ENCODE data around the gene NCAM2. TPM values are rescaled to one million over a fixed set of nuclear protein-coding genes. Genes with fewer than 3 reads are reported as not detected.
"Not testable (repeated sequence)": the region's sequence is repeated elsewhere in the genome, so short reads cannot be mapped to it uniquely, and the experiment has no call there.

The NCAM2 gene
- total RNA-seq, 1 experiment from 2014 or later: not detected

- DNase-seq (ENCODE audit: low read depth, low spot score): no peak
- CTCF ChIA-PET: no interaction called here
- POLR2A ChIA-PET: no interaction called here
- Histone ChIP-seq H3K9me2 (ENCODE audit: insufficient read depth) (no peaks in the 10 kb centered on the region), H3K36me3 (ENCODE audit: control insufficient read depth in 1 of 2, insufficient read depth in 2 of 2, low read length in 2 of 2) (no peaks in the 10 kb centered on the region), H3K4me2 (ENCODE audit: low read length) (no peak overlapping the region), H3K4me3 (replicated peaks in 1 of 2; ENCODE audit: low read depth in 1 of 2, low read length in 2 of 2) (no peak overlapping the region), H3K9ac (ENCODE audit: low read length) (no peak overlapping the region), H3K4me1 (ENCODE audit: control insufficient read depth in 1 of 2, insufficient read depth in 2 of 2, low read length in 2 of 2) (no peaks in the 10 kb centered on the region), H3K9me3 (ENCODE audit: control insufficient read depth in 1 of 2, insufficient read depth in 1 of 2, low read depth in 1 of 2, low read length in 2 of 2) (peaks cover 5 to 11% of the 10 kb centered on the region in 2 experiments; a peak in 2 of 4 replicates), H4K20me1 (ENCODE audit: insufficient read depth) (no peaks in the 10 kb centered on the region), H3K27me3 (ENCODE audit: insufficient read depth, low read length) (no peaks in the 10 kb centered on the region), H2AFZ (ENCODE audit: low read depth, low read length, poor library complexity, severe bottlenecking) (no peak overlapping the region), H3K79me2 (ENCODE audit: insufficient read depth, low read length) (no peaks in the 10 kb centered on the region), H3K27ac (ENCODE audit: low read depth, low read length) (no peak overlapping the region)
- RAD21 ChIA-PET (ENCODE audit: low non-redundant PET in 1 of 2, low total read pairs in 2 of 2, uncharacterized antibody in 2 of 2, unreplicated experiment in 2 of 2): no interaction called here
- intact Hi-C loops (cut with micrococcal nuclease): no loop called here
- TF ChIP-seq EGR1 (IDR thresholded peaks at IDR 0.05; ENCODE audit: low read depth) (no peak), EZH2 (IDR thresholded peaks at IDR 0.05) (no peak)
- ATAC-seq: no peak
- no TSS peak for BruUV-seq (replicated peaks)
Observed at GRCh38 chr21:21148009-21148408, 149.8 kb downstream of the NCAM2 start.

- RAD21 ChIA-PET (ENCODE audit: low non-redundant PET in 1 of 2, low total read pairs in 2 of 2, uncharacterized antibody in 2 of 2, unreplicated experiment in 2 of 2): no interaction called here
- no peak overlapping the region for H3K9ac ChIP-seq (ENCODE audit: low read length)
- no peaks in the 10 kb centered on the region for H3K27me3 ChIP-seq (ENCODE audit: insufficient read depth, low read length)
- H3K79me2 ChIP-seq (ENCODE audit: insufficient read depth, low read length): no peaks in the 10 kb centered on the region
- TF ChIP-seq ELF1 (IDR thresholded peaks at IDR 0.05; ENCODE audit: borderline replicate concordance, low read depth): no peak
- no peak for TF ChIP-seq EZH2 (IDR thresholded peaks at IDR 0.05)
- TF ChIP-seq CBX3 (IDR thresholded peaks at IDR 0.05; ENCODE audit: low read depth): no peak
- TF ChIP-seq, protein P1, sequence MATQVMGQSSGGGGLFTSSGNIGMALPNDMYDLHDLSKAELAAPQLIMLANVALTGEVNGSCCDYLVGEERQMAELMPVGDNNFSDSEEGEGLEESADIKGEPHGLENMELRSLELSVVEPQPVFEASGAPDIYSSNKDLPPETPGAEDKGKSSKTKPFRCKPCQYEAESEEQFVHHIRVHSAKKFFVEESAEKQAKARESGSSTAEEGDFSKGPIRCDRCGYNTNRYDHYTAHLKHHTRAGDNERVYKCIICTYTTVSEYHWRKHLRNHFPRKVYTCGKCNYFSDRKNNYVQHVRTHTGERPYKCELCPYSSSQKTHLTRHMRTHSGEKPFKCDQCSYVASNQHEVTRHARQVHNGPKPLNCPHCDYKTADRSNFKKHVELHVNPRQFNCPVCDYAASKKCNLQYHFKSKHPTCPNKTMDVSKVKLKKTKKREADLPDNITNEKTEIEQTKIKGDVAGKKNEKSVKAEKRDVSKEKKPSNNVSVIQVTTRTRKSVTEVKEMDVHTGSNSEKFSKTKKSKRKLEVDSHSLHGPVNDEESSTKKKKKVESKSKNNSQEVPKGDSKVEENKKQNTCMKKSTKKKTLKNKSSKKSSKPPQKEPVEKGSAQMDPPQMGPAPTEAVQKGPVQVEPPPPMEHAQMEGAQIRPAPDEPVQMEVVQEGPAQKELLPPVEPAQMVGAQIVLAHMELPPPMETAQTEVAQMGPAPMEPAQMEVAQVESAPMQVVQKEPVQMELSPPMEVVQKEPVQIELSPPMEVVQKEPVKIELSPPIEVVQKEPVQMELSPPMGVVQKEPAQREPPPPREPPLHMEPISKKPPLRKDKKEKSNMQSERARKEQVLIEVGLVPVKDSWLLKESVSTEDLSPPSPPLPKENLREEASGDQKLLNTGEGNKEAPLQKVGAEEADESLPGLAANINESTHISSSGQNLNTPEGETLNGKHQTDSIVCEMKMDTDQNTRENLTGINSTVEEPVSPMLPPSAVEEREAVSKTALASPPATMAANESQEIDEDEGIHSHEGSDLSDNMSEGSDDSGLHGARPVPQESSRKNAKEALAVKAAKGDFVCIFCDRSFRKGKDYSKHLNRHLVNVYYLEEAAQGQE (IDR thresholded peaks at IDR 0.05; ENCODE audit: low read depth): no peak
- POLR2A ChIA-PET: no interaction called here
- H3K9me2 ChIP-seq (ENCODE audit: insufficient read depth): no peaks in the 10 kb centered on the region
- H3K4me2 ChIP-seq (ENCODE audit: low read length): no peak overlapping the region
- no TSS peak for BruUV-seq (replicated peaks)
- no peaks in the 10 kb centered on the region for H4K20me1 ChIP-seq (ENCODE audit: insufficient read depth)
- H3K9me3 ChIP-seq (ENCODE audit: control insufficient read depth in 1 of 2, insufficient read depth in 1 of 2, low read depth in 1 of 2, low read length in 2 of 2): peaks cover 7 to 11% of the 10 kb centered on the region in 2 experiments; a peak in 2 of 4 replicates
- ATAC-seq (no peak), DNase-seq (ENCODE audit: low read depth, low spot score) (no peak)
- H3K36me3 ChIP-seq (ENCODE audit: control insufficient read depth in 1 of 2, insufficient read depth in 2 of 2, low read length in 2 of 2): no peaks in the 10 kb centered on the region
- H3K27ac ChIP-seq (ENCODE audit: low read depth, low read length): no peak overlapping the region
- H2AFZ ChIP-seq (ENCODE audit: low read depth, low read length, poor library complexity, severe bottlenecking): no peak overlapping the region
- CTCF ChIA-PET: no interaction called here
- no peak overlapping the region for H3K4me3 ChIP-seq (replicated peaks in 1 of 2; ENCODE audit: low read depth in 1 of 2, low read length in 2 of 2)
- H3K4me1 ChIP-seq (ENCODE audit: control insufficient read depth in 1 of 2, insufficient read depth in 2 of 2, low read length in 2 of 2): no peaks in the 10 kb centered on the region
- intact Hi-C loops (cut with micrococcal nuclease): no loop called here
Observed at GRCh38 chr21:21148514-21148913, 150.3 kb downstream of the NCAM2 start.

DNA sequence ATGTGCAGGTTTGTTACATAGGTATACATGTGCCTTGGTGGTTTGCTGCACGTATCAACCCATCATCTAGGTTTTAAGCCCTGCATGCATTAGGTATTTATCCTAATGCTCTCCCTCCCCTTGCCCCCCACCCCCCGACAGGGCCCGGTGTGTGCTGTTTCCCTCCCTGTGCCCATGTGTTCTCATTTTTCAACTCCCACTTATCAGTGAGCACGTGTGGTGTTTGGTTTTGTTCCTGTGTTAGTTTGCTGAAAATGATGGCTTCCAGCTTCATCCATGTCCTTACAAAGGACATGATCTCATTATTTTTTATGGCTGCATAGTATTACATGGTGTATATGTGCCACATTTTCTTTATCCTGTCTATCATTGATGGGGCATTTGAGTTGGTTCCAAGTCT lies 151.2 kb downstream of the NCAM2 start:
- POLR2A ChIA-PET; H4K20me1 ChIP-seq (ENCODE audit: insufficient read depth); BruUV-seq (replicated peaks); H3K4me3 ChIP-seq (replicated peaks in 1 of 2; ENCODE audit: low read depth in 1 of 2, low read length in 2 of 2); H3K4me1 ChIP-seq (ENCODE audit: control insufficient read depth in 1 of 2, insufficient read depth in 2 of 2, low read length in 2 of 2); H3K9me2 ChIP-seq (ENCODE audit: insufficient read depth); H3K4me2 ChIP-seq (ENCODE audit: low read length); H3K79me2 ChIP-seq (ENCODE audit: insufficient read depth, low read length); H3K27ac ChIP-seq (ENCODE audit: low read depth, low read length); H3K9ac ChIP-seq (ENCODE audit: low read length); DNase-seq (ENCODE audit: low read depth, low spot score); H3K27me3 ChIP-seq (ENCODE audit: insufficient read depth, low read length); RAD21 ChIA-PET (ENCODE audit: low non-redundant PET in 1 of 2, low total read pairs in 2 of 2, uncharacterized antibody in 2 of 2, unreplicated experiment in 2 of 2); H3K36me3 ChIP-seq (ENCODE audit: control insufficient read depth in 1 of 2, insufficient read depth in 2 of 2, low read length in 2 of 2); H2AFZ ChIP-seq (ENCODE audit: low read depth, low read length, poor library complexity, severe bottlenecking); CTCF ChIA-PET; ATAC-seq; intact Hi-C loops (cut with micrococcal nuclease): not testable (repeated sequence)
- peaks cover 5 to 11% of the 10 kb centered on the region in 2 experiments; a peak in 2 of 4 replicates for H3K9me3 ChIP-seq (ENCODE audit: control insufficient read depth in 1 of 2, insufficient read depth in 1 of 2, low read depth in 1 of 2, low read length in 2 of 2)

Data from HCT116 (cell line).